Erythroblast (primary cell): ENCODE measurements around the gene ELAPOR2.

ENCODE experiments used
- GATA1 ChIP-seq: IDR thresholded peaks from 2 replicates; pipeline ENCODE4 v1.6.1; 2011; ENCODE audit warnings: low read depth, mild to moderate bottlenecking, control low read depth, low read length, moderate library complexity
- POLR2A ChIP-seq: IDR thresholded peaks from 2 replicates; pipeline ENCODE4 v1.6.1; 2011; ENCODE audit warnings: mild to moderate bottlenecking, low read length

GRCh38 chr7:87013136-87013839 lies 46.2 kb downstream of the ELAPOR2 start:
- TF ChIP-seq POLR2A = no peak
- TF ChIP-seq GATA1 = no peak
